Adrenal gland (tissue), 12 donors: ENCODE measurements around the gene SERINC2. TPM values are rescaled to one million over a fixed set of nuclear protein-coding genes. Genes with fewer than 3 reads are reported as not detected.

Experiments used
- DNase-seq, 7 donors: peaks; one replicate each; pipeline ENCODE4 v3.0.0-alpha.2; 2019 to 2020
- H3K27ac ChIP-seq, 5 donors: fragments of 200-600 bp; sonication (generic) in 4 of 5; 1 replicate in 3 of 5; 2 replicates in 2 of 5; pipeline versions ENCODE4 v1.5.1 to v1.8.0; 2016 to 2020; ENCODE audit warnings: mild to moderate bottlenecking in 1 of 5
- H3K27me3 ChIP-seq: fragments of 200-600 bp; 2 replicates; pipeline ENCODE4 v1.8.0; 2021
- H3K36me3 ChIP-seq, 2 donors: fragments of 200-600 bp; replicated peaks in 1 of 2; 1 replicate in 1 of 2; 2 replicates in 1 of 2; pipeline versions ENCODE4 v1.5.1 to v1.8.0; 2018 to 2022
- H3K4me1 ChIP-seq, 2 donors: fragments of 200-600 bp; replicated peaks in 1 of 2; 1 replicate in 1 of 2; 2 replicates in 1 of 2; pipeline versions ENCODE4 v1.5.1 to v1.8.0; 2018 to 2021
- H3K4me3 ChIP-seq, 4 donors: fragments of 200-600 bp; sonication (generic) in 3 of 4; one replicate each; pipeline ENCODE4 v1.5.1; 2016 to 2018
- H3K9me3 ChIP-seq, 3 donors: fragments of 200-600 bp; sonication (generic) in 1 of 3; replicated peaks in 1 of 3; 1 replicate in 2 of 3; 2 replicates in 1 of 3; pipeline versions ENCODE4 v1.5.1 to v1.8.0; 2016 to 2021
- POLR2A ChIP-seq, 2 donors: fragments of 450-650 bp; IDR thresholded peaks; one replicate each; pipeline ENCODE4 v1.6.1; 2017; ENCODE audit warnings: antibody characterized with exemption in 2 of 2, mild to moderate bottlenecking in 2 of 2, moderate library complexity in 1 of 2
- WGBS, 4 donors: extraction: QIAGEN DNeasy Blood & Tissue Kit in 2 of 4; methylation state at CpG; one replicate each; pipeline versions ENCODE4 v1.1.5 to v1.1.7; 2013 to 2017; 5-methylcytosine and 5-hydroxymethylcytosine counted together
- intact Hi-C, 2 donors: fragments of 100-400 bp; cut with DNase I; formaldehyde crosslinking; loops; one replicate each; pipeline versions ENCODE4 v1.14.1 to v1.15.0; 2022 to 2023
- polyA plus RNA-seq, 3 donors: library from polyadenylated mRNA; stranded (reverse); fragments of 200-250 nt in 2 of 3; fragments of 350-450 nt in 1 of 3; fragmentation: Illumina TruSeq in 1 of 3; extraction: RNeasy Lipid Tissue Mini Kit (QIAGEN cat#74804) in 1 of 3; gene quantifications; one replicate each; pipeline ENCODE4 v1.2.3, GENCODE V29; 2013 to 2014
- total RNA-seq, 9 donors: library from RNA; depleted of rRNA in 4 of 9; stranded (reverse); fragments of >200 nt in 4 of 9; fragments of 120-200 nt in 1 of 9; fragmentation: NEBNext Ultra II Directional in 1 of 9; extraction: Animal tissue kit (Norgen Biotek cat#: 25700) in 1 of 9; gene quantifications; one replicate each; pipeline versions ENCODE4 v1.1.0 to v1.2.4, GENCODE V29; 2013 to 2023
- TF ChIP-seq, protein P1 (sequence below), 6 experiments: fragments of 450-650 bp in 4 of 6; fragments of 200-600 bp in 2 of 6; sonication (generic) in 1 of 6; IDR thresholded peaks; 1 replicate in 5 of 6; 2 replicates in 1 of 6; pipeline versions ENCODE4 v1.5.1 to v1.8.0; 2016 to 2021; ENCODE audit warnings: antibody characterized with exemption in 6 of 6, mild to moderate bottlenecking in 2 of 6, moderate library complexity in 1 of 6
- donor health status: healthy with polysubstance abuse.
- donor health status: Bipolar disorder and iron deficiency.
- donor health status: DM: yes; HTN: yes; CAD: no.
- donor health status: DM: no; HTN: no; CAD: no.
- donor health status: DM: no; HTN: no; CAD: no.
- donor health status: DM: yes; HTN: yes; CAD: no.

SERINC2 gene
- total and polyA plus RNA-seq, 12 donors = 0.94 to 35.8 (median 19.2) TPM

DNA sequence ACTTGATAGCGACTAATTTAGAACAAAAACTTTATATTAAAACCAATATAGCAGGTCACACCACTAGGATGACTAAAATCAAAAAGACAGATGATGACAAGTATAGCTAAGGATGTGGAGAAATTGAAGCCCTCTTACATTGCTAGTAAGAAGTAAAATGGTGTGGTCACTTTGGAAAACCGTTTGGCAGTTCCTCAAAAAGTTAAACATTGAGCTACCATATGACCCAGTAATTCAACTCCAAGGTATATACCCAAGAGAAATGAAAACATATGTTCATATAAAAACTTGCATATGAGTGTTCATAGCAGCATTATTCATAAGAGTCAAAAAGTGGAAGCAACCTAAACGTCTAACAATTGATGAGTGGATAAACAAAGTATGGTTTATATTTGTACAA is 13.0 kb upstream of the SERINC2 start:
- Histone ChIP-seq H3K27me3 (no peaks in the 10 kb centered on the region), H3K9me3 (no peaks in the 10 kb centered on the region), H3K4me3 (no peak overlapping the region), H3K4me1 (peaks cover 0 to under 1% of the 10 kb centered on the region in 2 donors), H3K36me3 (no peaks in the 10 kb centered on the region), H3K27ac (no peak overlapping the region)
- TF ChIP-seq, protein P1, sequence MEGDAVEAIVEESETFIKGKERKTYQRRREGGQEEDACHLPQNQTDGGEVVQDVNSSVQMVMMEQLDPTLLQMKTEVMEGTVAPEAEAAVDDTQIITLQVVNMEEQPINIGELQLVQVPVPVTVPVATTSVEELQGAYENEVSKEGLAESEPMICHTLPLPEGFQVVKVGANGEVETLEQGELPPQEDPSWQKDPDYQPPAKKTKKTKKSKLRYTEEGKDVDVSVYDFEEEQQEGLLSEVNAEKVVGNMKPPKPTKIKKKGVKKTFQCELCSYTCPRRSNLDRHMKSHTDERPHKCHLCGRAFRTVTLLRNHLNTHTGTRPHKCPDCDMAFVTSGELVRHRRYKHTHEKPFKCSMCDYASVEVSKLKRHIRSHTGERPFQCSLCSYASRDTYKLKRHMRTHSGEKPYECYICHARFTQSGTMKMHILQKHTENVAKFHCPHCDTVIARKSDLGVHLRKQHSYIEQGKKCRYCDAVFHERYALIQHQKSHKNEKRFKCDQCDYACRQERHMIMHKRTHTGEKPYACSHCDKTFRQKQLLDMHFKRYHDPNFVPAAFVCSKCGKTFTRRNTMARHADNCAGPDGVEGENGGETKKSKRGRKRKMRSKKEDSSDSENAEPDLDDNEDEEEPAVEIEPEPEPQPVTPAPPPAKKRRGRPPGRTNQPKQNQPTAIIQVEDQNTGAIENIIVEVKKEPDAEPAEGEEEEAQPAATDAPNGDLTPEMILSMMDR (IDR thresholded peaks at IDR 0.05) = no peak
- no peak for TF ChIP-seq POLR2A (IDR thresholded peaks at IDR 0.05)
- 53 to 66% (median 56%) methylated on average over 3 of the region's 3 CpGs for WGBS, 4 donors
- no peak for DNase-seq
- intact Hi-C loops = loop anchor here in 1 of 2 donors (5.0 kb wide), 1 partner anchor 147 kb away; no protein-coding TSS in a partner anchor

DNA sequence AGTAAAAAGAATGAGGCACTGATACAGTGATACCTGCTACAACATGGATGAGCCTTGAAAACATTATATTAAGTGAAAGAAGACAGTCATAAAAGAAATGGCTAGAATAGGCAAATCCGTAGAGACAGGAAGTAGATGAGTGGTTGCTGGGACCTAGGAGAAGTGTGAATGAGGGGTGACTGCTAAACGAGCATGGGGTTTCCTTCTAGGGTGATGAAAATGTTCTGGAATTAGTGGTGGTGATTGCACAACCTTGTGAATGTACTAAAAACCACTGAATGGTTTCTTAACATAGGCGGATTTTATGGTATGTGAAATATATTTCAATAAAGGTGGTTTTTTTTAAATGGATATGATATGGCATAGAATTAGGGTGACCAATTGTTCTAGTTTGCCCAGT is 12.6 kb upstream of the SERINC2 start:
- intact Hi-C loops = no loop called here
- WGBS, 4 donors = 47 to 55% (median 49%) methylated on average over 3 of the region's 3 CpGs

DNA sequence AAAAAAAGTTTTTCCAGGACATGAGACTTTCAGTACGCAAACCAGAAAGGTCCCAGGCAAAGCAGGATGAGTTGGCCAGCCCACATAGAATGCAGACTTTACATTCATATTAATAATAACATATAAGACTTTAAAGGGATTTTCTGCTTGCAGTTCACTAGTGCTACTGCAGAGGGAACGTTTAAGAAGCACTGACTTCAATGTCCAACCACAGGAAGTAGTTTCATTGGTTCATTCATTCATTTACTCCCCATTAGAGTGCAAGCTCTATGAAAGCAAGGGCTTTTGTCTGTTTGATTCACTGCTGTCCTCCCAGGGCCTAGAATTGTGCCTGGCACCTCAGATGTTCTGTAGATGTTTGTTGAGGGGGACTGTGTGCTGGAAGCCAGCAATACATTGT is 11.8 kb upstream of the SERINC2 start:
- H3K36me3 ChIP-seq = no peaks in the 10 kb centered on the region
- 49 to 64% (median 57%) methylated on average over 2 of the region's 2 CpGs for WGBS, 4 donors
- intact Hi-C loops = no loop called here
- no peak overlapping the region for H3K27ac ChIP-seq
- H3K27me3 ChIP-seq = no peaks in the 10 kb centered on the region
- TF ChIP-seq, protein P1 (IDR thresholded peaks at IDR 0.05) = no peak
- no peak for TF ChIP-seq POLR2A (IDR thresholded peaks at IDR 0.05)
- H3K4me3 ChIP-seq = no peak overlapping the region
- H3K9me3 ChIP-seq = no peaks in the 10 kb centered on the region
- no peak for DNase-seq
- no peaks in the 10 kb centered on the region for H3K4me1 ChIP-seq

More for the DNA sequence above, 12.6 kb upstream of the SERINC2 start:
- Histone ChIP-seq H3K9me3 (no peaks in the 10 kb centered on the region), H3K27ac (no peak overlapping the region), H3K36me3 (no peaks in the 10 kb centered on the region), H3K4me3 (no peak overlapping the region), H3K27me3 (no peaks in the 10 kb centered on the region), H3K4me1 (no peaks in the 10 kb centered on the region)
- no peak for DNase-seq
- TF ChIP-seq, protein P1 (IDR thresholded peaks at IDR 0.05) = no peak
- no peak for TF ChIP-seq POLR2A (IDR thresholded peaks at IDR 0.05)

DNA sequence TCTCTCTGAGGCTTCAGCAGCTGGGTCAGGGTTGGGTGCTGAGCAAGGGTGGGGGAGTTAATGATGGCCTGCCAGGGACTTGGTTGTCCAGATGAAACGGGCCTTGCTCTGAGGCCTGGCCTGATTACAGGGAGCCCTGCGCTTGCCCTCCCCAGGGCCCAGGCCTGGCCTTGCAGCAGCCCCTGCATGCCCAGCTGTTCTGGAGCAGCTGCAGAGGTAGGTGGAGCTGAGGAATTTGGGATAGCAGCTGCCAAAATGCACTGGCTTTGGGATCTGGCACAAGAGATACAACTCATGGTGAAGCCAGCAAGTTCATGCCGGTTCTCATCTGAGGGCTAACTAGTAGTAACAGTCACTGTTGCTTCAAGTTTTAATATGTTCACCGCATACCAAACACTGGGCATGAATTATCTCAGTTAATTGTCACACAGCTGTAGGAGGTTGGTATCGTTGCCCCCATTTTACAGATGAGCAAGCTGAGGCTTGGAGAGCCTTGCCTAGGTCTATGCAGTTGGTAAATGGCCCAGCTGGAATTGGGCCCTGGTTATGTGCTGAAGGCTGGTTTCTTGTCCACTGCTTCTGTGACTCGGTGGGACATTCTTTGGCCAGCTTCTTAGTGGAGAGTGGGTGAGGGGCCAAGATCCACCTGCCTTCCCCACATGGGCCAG is 7.3 kb upstream of the SERINC2 start:
- Histone ChIP-seq H3K4me1 (peaks cover 5 to 7% of the 10 kb centered on the region in 2 donors), H3K27ac (no peak overlapping the region), H3K4me3 (no peak overlapping the region), H3K27me3 (no peaks in the 10 kb centered on the region), H3K36me3 (no peaks in the 10 kb centered on the region), H3K9me3 (no peaks in the 10 kb centered on the region)
- no peak for DNase-seq
- WGBS, 4 donors = 88 to 98% (median 92%) methylated on average over 3 to 6 of the region's 6 CpGs
- intact Hi-C loops = no loop called here
- TF ChIP-seq, protein P1 (IDR thresholded peaks at IDR 0.05) = no peak
- TF ChIP-seq POLR2A (IDR thresholded peaks at IDR 0.05) = no peak
